Endothelial cell of umbilical vein (primary cell): Measurements from ENCODE around the gene CYB5A. TPM values are rescaled to one million over a fixed set of nuclear protein-coding genes. Genes with fewer than 3 reads are reported as not detected.

ENCODE experiments used
- BruUV-seq: library from RNA; stranded (reverse); fragments of 400-500 nt; replicated peaks from 2 replicates; lab custom pipeline; 2021; lab: Mats Ljungman, UMichigan
- CTCF ChIA-PET: fragments of 300-600, 350-600 bp; sonication (Branson Sonifier 250); formaldehyde crosslinking; loops from one replicate; lab custom pipeline; 2021; ENCODE audit warnings: antibody characterized with exemption, inconsistent platforms; lab: Charles Lee
- POLR2A ChIA-PET: fragments of 300-600, 350-600 bp; sonication (Branson Sonifier 250); formaldehyde crosslinking; loops from one replicate; lab custom pipeline; 2021; ENCODE audit warnings: antibody characterized with exemption, inconsistent platforms; lab: Charles Lee
- DNase-seq: peaks from one replicate; pipeline ENCODE4 v3.0.0-alpha.2; 2011; ENCODE audit warnings: low read depth, low spot score
- FAIRE-seq: peaks from 2 replicates; lab custom pipeline; 2011; peaks lifted over from hg19 to GRCh38; lab: Jason Lieb, UNC
- H2AFZ ChIP-seq: 2 replicates; pipeline ENCODE4 v1.6.0; 2012; ENCODE audit warnings: low read depth, low read length, control low read depth, inconsistent platforms
- H3K27ac ChIP-seq: 2 replicates; pipeline ENCODE4 v1.5.1; 2011; ENCODE audit warnings: low read depth, mild to moderate bottlenecking, control low read depth, low read length, moderate library complexity; ENCODE audit not compliant: insufficient read depth
- H3K27me3 ChIP-seq, 2 experiments: 2 replicates each; pipeline versions ENCODE4 v1.6.0 to v1.6.1; 2011; ENCODE audit warnings: low read length in 2 of 2, mixed read lengths in 1 of 2; ENCODE audit not compliant: control insufficient read depth in 2 of 2, insufficient read depth in 2 of 2
- H3K36me3 ChIP-seq, 2 experiments: 2 replicates in 1 of 2; 3 replicates in 1 of 2; pipeline ENCODE4 v1.5.1; 2011; ENCODE audit warnings: low read length in 2 of 2, mild to moderate bottlenecking in 1 of 2, moderate library complexity in 1 of 2; ENCODE audit not compliant: control insufficient read depth in 2 of 2, insufficient read depth in 2 of 2; ENCODE audit errors: extremely low read depth in 1 of 2
- H3K4me1 ChIP-seq: 3 replicates; pipeline ENCODE4 v1.5.1; 2011; ENCODE audit warnings: mild to moderate bottlenecking, low read length; ENCODE audit not compliant: control insufficient read depth, insufficient read depth; ENCODE audit errors: extremely low read depth
- H3K4me2 ChIP-seq: 2 replicates; pipeline ENCODE4 v1.6.1; 2011; ENCODE audit warnings: low read length, control low read depth, mixed read lengths; ENCODE audit not compliant: insufficient read depth
- H3K4me3 ChIP-seq, 3 experiments: fragments of 200-600 bp in 1 of 3; sonication (generic), shearing (Covaris generic) in 1 of 3; replicated peaks in 1 of 3; 2 replicates each; pipeline ENCODE4 v1.5.1; 2011 to 2016; ENCODE audit warnings: control low read depth in 3 of 3, low read length in 3 of 3, mild to moderate bottlenecking in 2 of 3, inconsistent platforms in 1 of 3, low read depth in 1 of 3, moderate library complexity in 1 of 3; ENCODE audit not compliant: insufficient read depth in 1 of 3
- H3K79me2 ChIP-seq: 2 replicates; pipeline ENCODE4 v1.6.0; 2012; ENCODE audit warnings: low read length, inconsistent platforms; ENCODE audit not compliant: control insufficient read depth, insufficient read depth
- H3K9ac ChIP-seq: replicated peaks from 2 replicates; pipeline ENCODE3; 2011; ENCODE audit warnings: low read length, control low read depth; ENCODE audit not compliant: insufficient read depth; ENCODE audit errors: extremely low read depth
- H3K9me1 ChIP-seq: replicated peaks from 3 replicates; pipeline ENCODE4 v1.6.0; 2011; ENCODE audit warnings: mild to moderate bottlenecking, low read length; ENCODE audit not compliant: control insufficient read depth, insufficient read depth; ENCODE audit errors: extremely low read depth
- H3K9me3 ChIP-seq: replicated peaks from 2 replicates; pipeline ENCODE4 v1.5.1; 2012; ENCODE audit warnings: low read length, inconsistent platforms; ENCODE audit not compliant: control insufficient read depth, insufficient read depth
- H4K20me1 ChIP-seq: replicated peaks from 2 replicates; pipeline ENCODE3; 2011; ENCODE audit warnings: mild to moderate bottlenecking, low read length; ENCODE audit not compliant: control insufficient read depth, insufficient read depth; ENCODE audit errors: extremely low read depth
- EZH2 ChIP-seq: IDR thresholded peaks from 2 replicates; pipeline ENCODE4 v1.6.1; 2012; ENCODE audit warnings: borderline replicate concordance, low read depth, mild to moderate bottlenecking, moderate library complexity, low read length, inconsistent platforms; ENCODE audit not compliant: severe bottlenecking
- GATA2 ChIP-seq: IDR thresholded peaks from 2 replicates; pipeline ENCODE4 v1.7.0; 2011; ENCODE audit warnings: low read depth, mild to moderate bottlenecking, moderate library complexity, mixed read lengths, low read length; ENCODE audit not compliant: insufficient read length, insufficient read depth
- MAX ChIP-seq: IDR thresholded peaks from 2 replicates; pipeline ENCODE4 v1.6.1; 2011; ENCODE audit not compliant: insufficient read depth, insufficient read length
- MYC ChIP-seq: IDR thresholded peaks from one replicate; pipeline ENCODE4 v1.6.1; 2011; ENCODE audit warnings: mild to moderate bottlenecking, low read depth, low read length
- POLR2A ChIP-seq: IDR thresholded peaks from 2 replicates; pipeline ENCODE4 v1.6.1; 2012; ENCODE audit warnings: low read depth, mild to moderate bottlenecking, control low read depth, low read length
- POLR2AphosphoS5 ChIP-seq: IDR thresholded peaks from 2 replicates; pipeline ENCODE4 v1.6.1; 2012; ENCODE audit warnings: low read depth, mild to moderate bottlenecking, control low read depth, low read length, moderate library complexity; ENCODE audit not compliant: insufficient read depth
- dilution Hi-C: fragments of 300-500 bp; cut with MboI; formaldehyde crosslinking; loops from one replicate; pipeline ENCODE4 v1.15.0; 2019; ENCODE audit warnings: low sequenced_read_pairs; ENCODE audit not compliant: extremely low pct_ligation_motif_present
- intact Hi-C: fragments of 100-400 bp; cut with micrococcal nuclease; formaldehyde crosslinking; loops from one replicate; pipeline ENCODE4 v1.10.0; 2022
- polyA plus RNA-seq, 4 experiments: library from polyadenylated mRNA; depleted of rRNA in 3 of 4; stranded (reverse) in 3 of 4; unstranded in 1 of 4; fragments of >200 nt; gene quantifications; 2 replicates each; pipeline versions ENCODE4 v1.2.1 to v1.2.3, GENCODE V29; 2011 to 2012; ENCODE audit warnings: missing spikeins in 1 of 4
- total RNA-seq: library from RNA; stranded (reverse); gene quantifications from 2 replicates; pipeline ENCODE4 v1.2.3, GENCODE V29; 2021

CYB5A gene
- total and polyA plus RNA-seq, 2 donors (not counting 3 experiments of a cell fraction or from before 2014, with no cell fraction given): 24.9 to 74.0 TPM

DNA sequence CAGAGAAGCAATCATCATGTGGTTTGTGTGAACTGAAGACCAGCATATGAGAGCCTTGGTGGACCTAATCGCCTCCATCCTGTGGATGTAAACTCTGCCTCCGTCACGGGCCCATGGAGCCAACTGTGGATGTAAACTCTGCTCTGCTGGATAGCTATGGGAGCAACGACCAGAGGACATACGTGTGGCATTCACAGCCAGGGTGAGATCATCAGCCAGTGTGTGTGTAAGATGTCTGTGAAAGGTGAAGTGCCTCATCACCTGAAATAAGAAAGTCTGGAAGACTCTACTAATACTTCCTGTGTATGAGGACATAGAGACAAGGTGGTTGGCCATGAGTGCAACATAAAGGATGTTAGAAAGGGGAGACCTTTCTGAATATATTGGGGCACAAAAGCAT lies 63.5 kb downstream of the CYB5A start:
- no TSS peak for BruUV-seq
- H3K36me3 ChIP-seq: no peaks in the 10 kb centered on the region
- no peak overlapping the region for H3K9ac ChIP-seq
- H3K4me1 ChIP-seq: no peaks in the 10 kb centered on the region
- TF ChIP-seq MAX (no peak), EZH2 (no peak), GATA2 (no peak), POLR2AphosphoS5 (no peak), POLR2A (no peak)
- no peak for DNase-seq
- dilution Hi-C loops (no loop called here), intact Hi-C loops (no loop called here)
- H3K4me3 ChIP-seq: no peak overlapping the region
- ChIA-PET POLR2A (no interaction called here), CTCF (no interaction called here)
- no peak overlapping the region for H3K27ac ChIP-seq
- H3K4me2 ChIP-seq: no peak overlapping the region
- no peak overlapping the region for H2AFZ ChIP-seq
- H3K9me3 ChIP-seq: no peaks in the 10 kb centered on the region
- no peaks in the 10 kb centered on the region for H3K9me1 ChIP-seq
- no peaks in the 10 kb centered on the region for H4K20me1 ChIP-seq
- H3K27me3 ChIP-seq: no peaks in the 10 kb centered on the region
- no peaks in the 10 kb centered on the region for H3K79me2 ChIP-seq
- no peak for FAIRE-seq

DNA sequence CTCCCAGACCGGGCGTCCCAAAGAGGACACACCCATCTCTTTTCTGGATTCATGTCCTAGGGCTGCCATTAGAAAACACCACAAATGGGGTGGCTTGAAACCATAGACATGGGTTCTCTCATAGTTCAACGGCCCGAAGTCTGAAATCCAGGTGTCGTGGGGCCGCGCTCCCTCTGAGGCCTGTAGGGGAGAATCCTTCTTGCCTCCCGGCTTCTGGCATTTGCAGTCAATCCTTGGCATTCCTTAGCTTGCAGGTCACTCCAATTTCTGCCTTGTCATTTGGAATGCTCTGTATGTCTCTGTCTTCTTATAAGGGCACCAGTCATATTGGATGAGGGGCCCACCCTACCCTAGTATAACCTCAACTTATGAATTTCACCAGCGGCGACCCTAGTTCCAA lies 65.1 kb downstream of the CYB5A start:
- ChIA-PET POLR2A (no interaction called here), CTCF (no interaction called here)
- intact Hi-C loops (no loop called here), dilution Hi-C loops (no loop called here)
- Histone ChIP-seq H3K9me3 (no peaks in the 10 kb centered on the region), H3K9ac (no peak overlapping the region), H3K4me3 (no peak overlapping the region), H3K79me2 (no peaks in the 10 kb centered on the region), H3K9me1 (no peaks in the 10 kb centered on the region), H3K4me2 (no peak overlapping the region), H3K27me3 (no peaks in the 10 kb centered on the region), H3K4me1 (no peaks in the 10 kb centered on the region), H2AFZ (no peak overlapping the region), H3K27ac (no peak overlapping the region), H3K36me3 (no peaks in the 10 kb centered on the region), H4K20me1 (no peaks in the 10 kb centered on the region)
- BruUV-seq: no TSS peak
- no peak for TF ChIP-seq MYC
- FAIRE-seq (no peak), DNase-seq (no peak)
